H9 (cell line): Measurements from ENCODE around the gene MGLL. TPM values are rescaled to one million over a fixed set of nuclear protein-coding genes. Genes with fewer than 3 reads are reported as not detected.

Experiments
- DNase-seq: peaks from one replicate; pipeline ENCODE4 v3.0.0-alpha.2; 2017
- H2AFZ ChIP-seq: one replicate; pipeline ENCODE4 v1.6.1; 2013; ENCODE audit warnings: mild to moderate bottlenecking, low read length, control low read depth, moderate library complexity
- H2AK5ac ChIP-seq: 2 replicates; pipeline ENCODE4 v1.6.1; 2013; ENCODE audit warnings: low read length, control low read depth, mixed read lengths; ENCODE audit not compliant: insufficient read length
- H2BK120ac ChIP-seq: one replicate; pipeline ENCODE4 v1.6.1; 2013; ENCODE audit warnings: low read depth, mild to moderate bottlenecking, low read length, control low read depth, inconsistent platforms; ENCODE audit not compliant: poor library complexity, severe bottlenecking
- H2BK12ac ChIP-seq: 2 replicates; pipeline ENCODE4 v1.6.1; 2013; ENCODE audit warnings: low read length, control low read depth, mixed read lengths, low read depth; ENCODE audit not compliant: insufficient read length
- H2BK15ac ChIP-seq: 2 replicates; pipeline ENCODE4 v1.6.1; 2013; ENCODE audit warnings: low read depth, low read length, control low read depth
- H2BK20ac ChIP-seq: one replicate; pipeline ENCODE4 v1.6.1; 2013; ENCODE audit warnings: low read depth, mild to moderate bottlenecking, low read length, control low read depth, inconsistent platforms; ENCODE audit not compliant: poor library complexity, severe bottlenecking
- H2BK5ac ChIP-seq: 2 replicates; pipeline ENCODE4 v1.6.1; 2013; ENCODE audit warnings: low read length, control low read depth, mixed read lengths; ENCODE audit not compliant: insufficient read length
- H3K14ac ChIP-seq: 2 replicates; pipeline ENCODE4 v1.6.1; 2013; ENCODE audit warnings: low read length, control low read depth; ENCODE audit not compliant: insufficient read depth
- H3K18ac ChIP-seq: 2 replicates; pipeline ENCODE4 v1.6.1; 2013; ENCODE audit warnings: low read depth, mild to moderate bottlenecking, mixed read lengths, low read length, control low read depth; ENCODE audit not compliant: insufficient read length
- H3K23ac ChIP-seq: 2 replicates; pipeline ENCODE4 v1.6.1; 2013; ENCODE audit warnings: low read length, control low read depth, mixed read lengths, low read depth; ENCODE audit not compliant: insufficient read length
- H3K23me2 ChIP-seq: 2 replicates; pipeline ENCODE4 v1.6.1; 2013; ENCODE audit warnings: low read depth, mild to moderate bottlenecking, mixed read lengths, low read length, control low read depth; ENCODE audit not compliant: insufficient read length, poor library complexity, severe bottlenecking
- H3K27ac ChIP-seq: 2 replicates; pipeline ENCODE4 v1.5.1; 2013; ENCODE audit warnings: low read length, control low read depth, mixed read lengths, low read depth; ENCODE audit not compliant: insufficient read length
- H3K27me3 ChIP-seq: 2 replicates; pipeline ENCODE4 v1.6.1; 2013; ENCODE audit warnings: low read length, control low read depth, inconsistent platforms; ENCODE audit not compliant: insufficient read depth
- H3K4ac ChIP-seq: 2 replicates; pipeline ENCODE4 v1.6.1; 2013; ENCODE audit warnings: low read depth, mild to moderate bottlenecking, control low read depth, inconsistent platforms, low read length, moderate library complexity
- H3K4me1 ChIP-seq: 2 replicates; pipeline ENCODE4 v1.6.1; 2013; ENCODE audit warnings: low read length, control low read depth, inconsistent platforms; ENCODE audit not compliant: insufficient read depth
- H3K4me2 ChIP-seq: 2 replicates; pipeline ENCODE4 v1.6.1; 2013; ENCODE audit warnings: low read length, control low read depth, mixed read lengths; ENCODE audit not compliant: insufficient read length, insufficient read depth
- H3K56ac ChIP-seq: 2 replicates; pipeline ENCODE4 v1.6.1; 2013; ENCODE audit warnings: low read depth, mild to moderate bottlenecking, mixed read lengths, low read length, control low read depth; ENCODE audit not compliant: insufficient read length
- H3K79me1 ChIP-seq: 2 replicates; pipeline ENCODE4 v1.6.1; 2013; ENCODE audit warnings: low read depth, mild to moderate bottlenecking, moderate library complexity, low read length, control low read depth, inconsistent platforms; ENCODE audit not compliant: insufficient read depth, poor library complexity, severe bottlenecking
- H3K79me2 ChIP-seq: 2 replicates; pipeline ENCODE4 v1.6.1; 2013; ENCODE audit warnings: low read length, control low read depth, inconsistent platforms; ENCODE audit not compliant: insufficient read depth
- H3K9ac ChIP-seq: 2 replicates; pipeline ENCODE4 v1.6.1; 2013; ENCODE audit warnings: low read length, control low read depth, mixed read lengths; ENCODE audit not compliant: insufficient read length; ENCODE audit errors: extremely low read depth
- H3K9me3 ChIP-seq: one replicate; pipeline ENCODE4 v1.6.1; 2013; ENCODE audit warnings: low read depth, low read length, inconsistent platforms; ENCODE audit not compliant: control insufficient read depth
- H3T11ph ChIP-seq: one replicate; pipeline ENCODE4 v1.6.1; 2013; ENCODE audit warnings: mild to moderate bottlenecking, low read length, control low read depth, inconsistent platforms
- H4K20me1 ChIP-seq: one replicate; pipeline ENCODE4 v1.6.1; 2013; ENCODE audit not compliant: control insufficient read depth, insufficient read length, insufficient read depth
- H4K5ac ChIP-seq: 2 replicates; pipeline ENCODE4 v1.6.1; 2013; ENCODE audit warnings: low read depth, mild to moderate bottlenecking, mixed read lengths, low read length, control low read depth; ENCODE audit not compliant: insufficient read length
- H4K8ac ChIP-seq: replicated peaks from 2 replicates; pipeline ENCODE4 v1.6.1; 2013; ENCODE audit warnings: low read length, control low read depth, mixed read lengths, low read depth; ENCODE audit not compliant: insufficient read length
- H4K91ac ChIP-seq: 2 replicates; pipeline ENCODE4 v1.6.1; 2013; ENCODE audit warnings: low read depth, mild to moderate bottlenecking, moderate library complexity, mixed read lengths, low read length, control low read depth; ENCODE audit not compliant: insufficient read length
- H3K27ac Mint-ChIP-seq, 3 experiments: 2 replicates in 2 of 3; 3 replicates in 1 of 3; pipeline ENCODE4 v1.8.0; 2020 to 2021; ENCODE audit warnings: mixed read lengths in 3 of 3, mild to moderate bottlenecking in 1 of 3, moderate library complexity in 1 of 3
- H3K27me3 Mint-ChIP-seq: 2 replicates; pipeline ENCODE4 v1.8.0; 2021; ENCODE audit warnings: low read depth, mild to moderate bottlenecking, moderate library complexity, mixed read lengths
- H3K36me3 Mint-ChIP-seq, 3 experiments: 2 replicates in 2 of 3; 3 replicates in 1 of 3; pipeline ENCODE4 v1.8.0; 2020 to 2021; ENCODE audit warnings: low read depth in 3 of 3, mixed read lengths in 3 of 3; ENCODE audit not compliant: insufficient read depth in 1 of 3
- H3K4me1 Mint-ChIP-seq, 2 experiments: 2 replicates each; pipeline ENCODE4 v1.8.0; 2020; ENCODE audit warnings: mixed read lengths in 2 of 2
- H3K4me3 Mint-ChIP-seq, 2 experiments: 2 replicates in 1 of 2; 3 replicates in 1 of 2; pipeline ENCODE4 v1.8.0; 2020 to 2021; ENCODE audit warnings: mild to moderate bottlenecking in 2 of 2, mixed read lengths in 2 of 2, moderate library complexity in 1 of 2
- H3K9me3 Mint-ChIP-seq, 2 experiments: 2 replicates in 1 of 2; 3 replicates in 1 of 2; pipeline ENCODE4 v1.8.0; 2020; ENCODE audit warnings: mild to moderate bottlenecking in 2 of 2, mixed read lengths in 2 of 2, moderate library complexity in 1 of 2
- CTCF ChIP-seq: fragments of 200-600 bp; sonication (generic); conservative IDR thresholded peaks from 3 replicates; pipeline ENCODE4 v1.8.0; 2021; ENCODE audit warnings: antibody characterized with exemption, mild to moderate bottlenecking
- WGBS: extraction: QIAGEN DNeasy Blood & Tissue Kit; methylation state at CpG from one replicate; pipeline ENCODE4 v1.1.7; 2013; ENCODE audit warnings: missing lambda C conversion rate, low lambda C conversion rate, mixed read lengths; ENCODE audit not compliant: insufficient read length; ENCODE audit errors: extremely low coverage; 5-methylcytosine and 5-hydroxymethylcytosine counted together
- total RNA-seq: library from RNA; stranded (reverse); gene quantifications from 2 replicates; pipeline ENCODE4 v1.2.1, GENCODE V29; 2021

The MGLL gene
- total RNA-seq, 1 experiment from 2014 or later: 0.11 TPM

GRCh38 chr3:127700406-127700805, 121.9 kb downstream of the MGLL start:
- H4K20me1 ChIP-seq: no peaks in the 10 kb centered on the region
- no peak overlapping the region for H2BK12ac ChIP-seq
- H3K4me1 Mint-ChIP-seq: peaks cover 5 to 18% of the 10 kb centered on the region in 2 experiments
- H3K18ac ChIP-seq: no peak overlapping the region
- H2BK120ac ChIP-seq: no peak overlapping the region
- peaks cover 3 to 10% of the 10 kb centered on the region in 2 experiments for H3K9me3 Mint-ChIP-seq
- no peaks in the 10 kb centered on the region for H3K79me2 ChIP-seq
- 0 out of 7 replicates have a peak, but pooled peaks cover 0 to 6% (median 2%) of the 10 kb centered on the region in 3 experiments for H3K36me3 Mint-ChIP-seq
- H2BK5ac ChIP-seq: no peak overlapping the region
- no peak overlapping the region for H4K8ac ChIP-seq
- no peak overlapping the region for H3K27ac ChIP-seq
- H3K27me3 ChIP-seq: no peaks in the 10 kb centered on the region
- H3K27ac Mint-ChIP-seq: no peak overlapping the region
- no peak overlapping the region for H3K4ac ChIP-seq
- no peaks in the 10 kb centered on the region for H3K9me3 ChIP-seq
- H3K4me1 ChIP-seq: no peaks in the 10 kb centered on the region
- H3K27me3 Mint-ChIP-seq: no peaks in the 10 kb centered on the region
- H2BK20ac ChIP-seq: no peak overlapping the region
- H3K23ac ChIP-seq: no peak overlapping the region
- no peak overlapping the region for H4K91ac ChIP-seq
- no peak overlapping the region for H2AFZ ChIP-seq
- H3K79me1 ChIP-seq: no peaks in the 10 kb centered on the region
- H3K56ac ChIP-seq: no peak overlapping the region
- no peak for DNase-seq
- H3K9ac ChIP-seq: no peak overlapping the region
- no peak overlapping the region for H4K5ac ChIP-seq
- no peak overlapping the region for H2BK15ac ChIP-seq
- TF ChIP-seq CTCF: 0 out of 3 replicates have a peak, but pooled peaks have one; percentile 20
- no peak overlapping the region for H2AK5ac ChIP-seq
- no peak overlapping the region for H3K4me3 Mint-ChIP-seq
- H3K14ac ChIP-seq: no peak overlapping the region
- no peak overlapping the region for H3T11ph ChIP-seq
- no CpG with 5 or more reads among the region's 5 CpGs for WGBS
- H3K23me2 ChIP-seq: no peaks in the 10 kb centered on the region
- H3K4me2 ChIP-seq: no peak overlapping the region
